Measurements from ENCODE around the gene SIGMAR1. TPM values are rescaled to one million over a fixed set of nuclear protein-coding genes. Genes with fewer than 3 reads are reported as not detected.
A peak's percentile ranks its signal among the peaks of the same experiment; 100 is the strongest.

SIGMAR1 gene
- total and polyA plus RNA-seq, 4 donors = 26.0 to 72.0 (median 63.3) TPM

DNA sequence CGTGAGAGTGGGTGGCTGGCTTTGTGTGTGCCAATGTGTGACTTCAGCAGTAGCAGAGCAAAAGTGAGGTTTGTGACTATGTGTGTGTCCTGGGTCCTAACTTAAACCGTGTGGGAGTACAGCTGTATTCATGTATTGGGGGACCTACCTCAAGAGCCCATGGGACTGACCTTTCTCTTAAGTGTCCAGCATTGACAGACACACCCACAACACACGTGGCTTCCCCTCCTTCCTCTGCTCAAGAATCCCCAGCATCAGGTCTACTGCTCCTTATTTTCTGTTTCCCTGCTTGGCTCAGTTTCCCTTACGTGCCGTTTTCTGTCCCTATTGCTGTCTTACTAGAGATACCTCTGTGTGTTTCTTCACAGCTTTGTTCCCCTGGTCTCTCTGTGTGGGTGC is 15.0 kb upstream of the SIGMAR1 start:
- H3K27ac ChIP-seq (ENCODE audit: low read depth in 1 of 2, low read length in 1 of 2) = peak overlapping the region; percentile 81 to 88
- peak overlapping the region in 1 of 2 donors; percentile 44 for H3K9ac ChIP-seq (ENCODE audit: insufficient read depth in 1 of 2, low read length in 2 of 2)
- TF ChIP-seq, protein P1, sequence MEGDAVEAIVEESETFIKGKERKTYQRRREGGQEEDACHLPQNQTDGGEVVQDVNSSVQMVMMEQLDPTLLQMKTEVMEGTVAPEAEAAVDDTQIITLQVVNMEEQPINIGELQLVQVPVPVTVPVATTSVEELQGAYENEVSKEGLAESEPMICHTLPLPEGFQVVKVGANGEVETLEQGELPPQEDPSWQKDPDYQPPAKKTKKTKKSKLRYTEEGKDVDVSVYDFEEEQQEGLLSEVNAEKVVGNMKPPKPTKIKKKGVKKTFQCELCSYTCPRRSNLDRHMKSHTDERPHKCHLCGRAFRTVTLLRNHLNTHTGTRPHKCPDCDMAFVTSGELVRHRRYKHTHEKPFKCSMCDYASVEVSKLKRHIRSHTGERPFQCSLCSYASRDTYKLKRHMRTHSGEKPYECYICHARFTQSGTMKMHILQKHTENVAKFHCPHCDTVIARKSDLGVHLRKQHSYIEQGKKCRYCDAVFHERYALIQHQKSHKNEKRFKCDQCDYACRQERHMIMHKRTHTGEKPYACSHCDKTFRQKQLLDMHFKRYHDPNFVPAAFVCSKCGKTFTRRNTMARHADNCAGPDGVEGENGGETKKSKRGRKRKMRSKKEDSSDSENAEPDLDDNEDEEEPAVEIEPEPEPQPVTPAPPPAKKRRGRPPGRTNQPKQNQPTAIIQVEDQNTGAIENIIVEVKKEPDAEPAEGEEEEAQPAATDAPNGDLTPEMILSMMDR (IDR thresholded peaks at IDR 0.05; ENCODE audit: control extremely low read depth, extremely low read depth) = no peak
- H3K9me3 ChIP-seq (ENCODE audit: control insufficient read depth in 4 of 4, insufficient read depth in 3 of 4, low read length in 3 of 4) = no peaks in the 10 kb centered on the region
- 26 to 55% methylated on average over 5 of the region's 5 CpGs for WGBS, 2 donors
- DNase-seq = peak in 2 of 3 donors; percentile 24 to 33
- peak overlapping the region; percentile 30 for H3K4me3 ChIP-seq
- peaks cover 12 to 58% (median 35%) of the 10 kb centered on the region in 5 donors for H3K4me1 ChIP-seq (ENCODE audit: control insufficient read depth in 5 of 5, insufficient read depth in 5 of 5, low read length in 5 of 5)
- peaks cover 0 to 23% (median 18%) of the 10 kb centered on the region in 4 donors for H3K36me3 ChIP-seq (ENCODE audit: control insufficient read depth in 4 of 4, insufficient read depth in 4 of 4, low read length in 4 of 4)
- H3K27me3 ChIP-seq (ENCODE audit: control insufficient read depth in 3 of 3, insufficient read depth in 3 of 3, low read length in 2 of 3) = no peaks in the 10 kb centered on the region
- no peak for ATAC-seq (ENCODE audit: insufficient read depth, low FRiP score)

DNA sequence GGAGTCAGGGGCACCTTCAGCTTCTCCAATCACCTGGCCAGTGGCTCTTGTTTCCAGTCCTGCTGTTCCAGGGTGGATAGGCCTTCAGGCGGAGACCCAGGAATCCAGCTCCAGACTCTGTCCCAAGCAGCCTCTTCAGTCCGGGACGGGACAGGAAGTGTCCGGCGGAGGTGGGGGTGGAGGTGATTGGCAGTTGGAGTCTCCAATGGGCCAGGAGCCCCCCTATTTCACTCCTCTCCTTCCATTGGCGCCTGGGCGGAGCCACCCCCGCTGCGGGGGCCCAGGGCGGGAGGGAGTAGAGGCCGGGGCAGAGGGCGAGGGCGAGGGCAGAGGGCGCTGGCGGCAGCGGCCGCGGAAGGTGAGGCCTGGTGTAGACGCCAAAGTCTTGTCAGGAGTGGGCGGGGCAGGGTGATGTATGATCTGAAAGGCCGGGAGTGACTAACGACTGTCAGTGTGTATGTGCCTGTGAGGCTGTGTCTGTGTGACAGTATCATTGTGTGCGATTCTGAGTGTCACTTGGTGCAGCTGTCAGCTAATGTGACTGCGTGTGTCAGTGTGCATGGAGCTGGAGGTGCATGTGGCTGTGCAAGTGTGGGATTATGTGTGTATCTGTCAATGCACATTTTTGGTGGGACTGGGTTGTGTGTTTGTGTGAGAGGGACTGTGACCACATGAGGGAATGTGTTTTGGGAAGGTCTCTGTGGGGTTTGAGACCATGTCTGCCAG is 14.5 kb upstream of the SIGMAR1 start, which contains the start of gene IL11RA:
TSS of gene IL11RA (plus strand) at position 310 of the 726 bp plus-strand sequence. CDS start 3,033 bp downstream, outside the sequence.
- Histone ChIP-seq H3K27me3 (ENCODE audit: control insufficient read depth in 3 of 3, insufficient read depth in 3 of 3, low read length in 2 of 3) (no peaks in the 10 kb centered on the region), H3K9ac (ENCODE audit: insufficient read depth in 1 of 2, low read length in 2 of 2) (peak within 1 kb of the TSS in 1 of 2 donors; percentile 44), H3K4me1 (ENCODE audit: control insufficient read depth in 5 of 5, insufficient read depth in 5 of 5, low read length in 5 of 5) (peaks cover 12 to 63% (median 37%) of the 10 kb centered on the region in 5 donors), H3K27ac (ENCODE audit: low read depth in 1 of 2, low read length in 1 of 2) (peak within 1 kb of the TSS; percentile 81 to 88), H3K4me3 (peak within 1 kb of the TSS; percentile 30), H3K36me3 (ENCODE audit: control insufficient read depth in 4 of 4, insufficient read depth in 4 of 4, low read length in 4 of 4) (peaks cover 0 to 23% (median 18%) of the 10 kb centered on the region in 4 donors), H3K9me3 (ENCODE audit: control insufficient read depth in 4 of 4, insufficient read depth in 3 of 4, low read length in 3 of 4) (no peaks in the 10 kb centered on the region)
- WGBS, 2 donors = 13 to 22% methylated on average over 24 of the region's 24 CpGs
- ATAC-seq (ENCODE audit: insufficient read depth, low FRiP score) (peak; percentile 73), DNase-seq (peak; percentile 83 to 95 (median 86))
- TF ChIP-seq, protein P1 (IDR thresholded peaks at IDR 0.05; ENCODE audit: control extremely low read depth, extremely low read depth) = no peak

DNA sequence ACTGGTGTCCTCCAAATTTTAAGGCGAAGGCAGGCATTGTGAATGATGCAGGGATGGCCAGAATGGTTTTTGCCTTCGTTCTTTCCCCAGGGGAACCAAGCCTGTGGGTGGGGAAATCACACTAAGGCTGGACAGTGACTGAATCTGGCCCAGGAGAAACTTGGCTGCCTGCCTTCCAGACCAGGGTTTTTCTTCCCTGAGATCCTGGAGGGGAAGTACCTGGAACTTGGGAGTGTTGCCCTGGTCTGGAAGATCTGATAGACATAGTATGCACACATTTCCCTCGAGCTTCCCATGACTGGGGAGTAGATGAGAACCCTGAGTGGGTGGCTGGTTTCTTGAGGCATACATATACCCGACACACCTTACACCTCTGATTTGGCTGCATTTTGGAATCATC is 13.7 kb upstream of the SIGMAR1 start:
- H3K9me3 ChIP-seq (ENCODE audit: control insufficient read depth in 4 of 4, insufficient read depth in 3 of 4, low read length in 3 of 4) = no peaks in the 10 kb centered on the region
- ATAC-seq (ENCODE audit: insufficient read depth, low FRiP score) (no peak), DNase-seq (peak in 1 of 3 donors; percentile 16)
- H3K36me3 ChIP-seq (ENCODE audit: control insufficient read depth in 4 of 4, insufficient read depth in 4 of 4, low read length in 4 of 4) = peaks cover 0 to 20% (median 16%) of the 10 kb centered on the region in 4 donors
- H3K4me1 ChIP-seq (ENCODE audit: control insufficient read depth in 5 of 5, insufficient read depth in 5 of 5, low read length in 5 of 5) = peaks cover 12 to 65% (median 37%) of the 10 kb centered on the region in 5 donors
- no peak overlapping the region for H3K4me3 ChIP-seq
- TF ChIP-seq, protein P1 (IDR thresholded peaks at IDR 0.05; ENCODE audit: control extremely low read depth, extremely low read depth) = no peak
- no peaks in the 10 kb centered on the region for H3K27me3 ChIP-seq (ENCODE audit: control insufficient read depth in 3 of 3, insufficient read depth in 3 of 3, low read length in 2 of 3)
- WGBS, 2 donors = 54 to 69% methylated on average over 4 of the region's 4 CpGs
- H3K27ac ChIP-seq (ENCODE audit: low read depth in 1 of 2, low read length in 1 of 2) = peak overlapping the region; percentile 81 to 88
- H3K9ac ChIP-seq (ENCODE audit: insufficient read depth in 1 of 2, low read length in 2 of 2) = no peak overlapping the region

Measured in lung (tissue), 12 donors.